Gastroesophageal sphincter (tissue), 3 donors: ENCODE data around the gene UBQLN4.

Source experiments
- CTCF ChIP-seq, 4 experiments: fragments of 200-600 bp in 2 of 4; fragments of 450-650 bp in 2 of 4; sonication (generic) in 1 of 4; IDR thresholded peaks; one replicate each; pipeline ENCODE4 v1.5.1; 2017 to 2019; ENCODE audit warnings: antibody characterized with exemption in 4 of 4, mild to moderate bottlenecking in 2 of 4, moderate library complexity in 2 of 4
- EP300 ChIP-seq: sonication (generic); formaldehyde crosslinking; IDR thresholded peaks from one replicate; pipeline ENCODE4 v1.6.1; 2017; ENCODE audit warnings: antibody characterized with exemption, mild to moderate bottlenecking
- POLR2A ChIP-seq, 2 donors: fragments of 450-650 bp; IDR thresholded peaks; one replicate each; pipeline ENCODE4 v1.6.1; 2017; ENCODE audit warnings: antibody characterized with exemption in 2 of 2, mild to moderate bottlenecking in 2 of 2, moderate library complexity in 1 of 2
- POLR2AphosphoS5 ChIP-seq: sonication (generic); formaldehyde crosslinking; IDR thresholded peaks from one replicate; pipeline ENCODE4 v1.6.1; 2017; ENCODE audit warnings: antibody characterized with exemption

GRCh38 chr1:156096640-156097391 lies 43.2 kb upstream of the UBQLN4 start:
- TF ChIP-seq POLR2AphosphoS5 (peak; percentile 51), CTCF (IDR thresholded peaks at IDR 0.05) (peak in 3 of 4 experiments; percentile 98), POLR2A (IDR thresholded peaks at IDR 0.05) (no peak), EP300 (no peak)
